ENCODE data around the gene KIAA0513.

Gene KIAA0513

DNA sequence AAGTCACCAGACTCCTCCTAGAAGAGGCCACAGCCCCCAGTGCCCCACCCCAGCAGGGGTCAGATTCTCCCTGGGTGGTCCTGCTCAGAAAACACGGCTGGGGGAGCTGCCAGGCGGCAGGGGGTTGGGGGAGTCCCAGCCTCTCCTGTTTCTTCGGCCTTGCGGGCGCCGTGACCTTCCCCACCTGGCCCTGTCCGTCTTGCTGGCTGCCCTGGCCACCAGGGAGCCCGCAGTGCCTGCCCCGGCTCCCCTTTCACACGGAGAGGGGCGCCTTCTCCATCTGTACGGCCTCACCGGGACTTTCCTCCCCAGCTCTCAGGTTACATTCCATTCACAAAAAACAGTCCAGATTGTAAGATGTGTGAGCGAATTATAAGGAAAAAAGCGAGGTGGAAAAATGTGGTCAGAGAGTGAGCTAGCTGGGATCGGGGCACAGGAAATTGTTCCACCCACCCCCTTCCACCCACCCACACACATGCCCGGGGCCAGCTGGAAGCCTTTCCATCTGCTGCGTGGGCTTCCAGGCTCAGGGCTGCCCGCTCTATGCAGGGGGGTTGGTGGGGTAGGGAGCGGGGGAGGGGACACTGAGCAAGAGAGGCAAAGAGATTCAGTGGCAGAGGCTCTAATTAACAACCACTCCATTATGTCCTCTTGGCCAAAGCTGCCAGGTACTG lies 99.2 kb downstream of the KIAA0513 start:
- no peak overlapping the region for H3K4me3 ChIP-seq (replicated peaks; ENCODE audit: low read depth, low read length)
- H3K36me3 ChIP-seq (ENCODE audit: control insufficient read depth, insufficient read depth, low read length) = no peaks in the 10 kb centered on the region
- no peak for DNase-seq (ENCODE audit: extremely low read depth, insufficient read length)
- H3K27me3 ChIP-seq (replicated peaks; ENCODE audit: control insufficient read depth, insufficient read depth, low read length) = no peaks in the 10 kb centered on the region
- TF ChIP-seq, protein P1, sequence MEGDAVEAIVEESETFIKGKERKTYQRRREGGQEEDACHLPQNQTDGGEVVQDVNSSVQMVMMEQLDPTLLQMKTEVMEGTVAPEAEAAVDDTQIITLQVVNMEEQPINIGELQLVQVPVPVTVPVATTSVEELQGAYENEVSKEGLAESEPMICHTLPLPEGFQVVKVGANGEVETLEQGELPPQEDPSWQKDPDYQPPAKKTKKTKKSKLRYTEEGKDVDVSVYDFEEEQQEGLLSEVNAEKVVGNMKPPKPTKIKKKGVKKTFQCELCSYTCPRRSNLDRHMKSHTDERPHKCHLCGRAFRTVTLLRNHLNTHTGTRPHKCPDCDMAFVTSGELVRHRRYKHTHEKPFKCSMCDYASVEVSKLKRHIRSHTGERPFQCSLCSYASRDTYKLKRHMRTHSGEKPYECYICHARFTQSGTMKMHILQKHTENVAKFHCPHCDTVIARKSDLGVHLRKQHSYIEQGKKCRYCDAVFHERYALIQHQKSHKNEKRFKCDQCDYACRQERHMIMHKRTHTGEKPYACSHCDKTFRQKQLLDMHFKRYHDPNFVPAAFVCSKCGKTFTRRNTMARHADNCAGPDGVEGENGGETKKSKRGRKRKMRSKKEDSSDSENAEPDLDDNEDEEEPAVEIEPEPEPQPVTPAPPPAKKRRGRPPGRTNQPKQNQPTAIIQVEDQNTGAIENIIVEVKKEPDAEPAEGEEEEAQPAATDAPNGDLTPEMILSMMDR (IDR thresholded peaks at IDR 0.05; ENCODE audit: insufficient read depth, low read length, poor library complexity, severe bottlenecking) = no peak

DNA sequence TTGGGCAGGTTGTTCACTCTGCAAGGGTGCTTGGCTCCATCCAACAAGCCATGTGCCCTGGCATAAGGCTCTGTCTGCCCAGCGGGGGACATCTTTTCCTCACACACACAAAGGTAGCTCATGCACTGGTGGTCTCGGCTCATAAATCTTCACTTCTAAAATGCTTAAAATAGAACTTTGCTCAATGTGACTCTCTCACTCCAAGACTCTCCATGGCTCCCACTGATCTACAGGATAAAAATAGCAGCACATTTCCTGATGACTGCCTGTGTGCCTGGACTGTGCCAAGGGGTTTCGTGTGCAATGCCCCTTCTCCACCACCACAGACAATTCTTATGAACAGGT lies 99.8 kb downstream of the KIAA0513 start:
- TF ChIP-seq, protein P1 (IDR thresholded peaks at IDR 0.05; ENCODE audit: insufficient read depth, low read length, poor library complexity, severe bottlenecking) = no peak
- Histone ChIP-seq H3K4me3 (replicated peaks; ENCODE audit: low read depth, low read length) (no peak overlapping the region), H3K27me3 (replicated peaks; ENCODE audit: control insufficient read depth, insufficient read depth, low read length) (no peaks in the 10 kb centered on the region), H3K36me3 (ENCODE audit: control insufficient read depth, insufficient read depth, low read length) (no peaks in the 10 kb centered on the region)
- DNase-seq (ENCODE audit: extremely low read depth, insufficient read length) = no peak

DNA sequence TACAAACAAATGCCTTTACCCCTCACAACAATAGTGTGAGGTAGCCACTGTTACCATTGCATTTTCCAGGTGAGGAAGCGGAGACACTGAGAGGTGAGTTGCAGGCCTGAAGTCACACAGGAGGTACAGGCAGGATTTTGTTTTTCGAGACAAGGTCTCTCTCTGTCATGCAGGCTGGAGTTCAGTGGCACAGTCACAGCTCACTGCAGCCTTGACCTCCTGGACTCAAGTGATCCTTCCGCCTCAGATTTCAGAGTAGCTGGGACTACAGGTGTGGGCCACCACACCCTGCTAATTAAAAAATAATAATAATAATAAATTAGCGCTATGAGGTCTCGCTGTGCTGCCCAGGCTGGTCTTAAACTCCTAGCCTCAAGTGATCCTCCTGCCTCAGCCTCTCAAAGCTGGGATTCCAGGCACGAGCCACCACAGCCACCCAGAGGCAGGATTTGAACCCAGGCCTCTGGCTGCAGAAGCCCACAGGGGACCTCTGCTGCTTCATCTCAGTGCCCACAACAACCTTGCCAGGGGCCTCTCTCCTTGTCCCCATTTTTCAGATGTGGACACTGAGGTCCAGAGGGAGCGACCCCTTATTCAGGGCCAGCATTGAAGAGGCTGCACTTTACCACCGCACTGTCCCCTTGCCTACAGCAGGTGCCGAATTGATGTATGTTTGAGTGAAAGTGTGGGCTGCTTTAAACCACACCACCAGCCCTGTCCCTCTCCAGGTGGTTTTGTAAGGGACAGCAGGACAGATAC lies 100.7 kb downstream of the KIAA0513 start:
- Histone ChIP-seq H3K27me3 (replicated peaks; ENCODE audit: control insufficient read depth, insufficient read depth, low read length) (no peaks in the 10 kb centered on the region), H3K36me3 (ENCODE audit: control insufficient read depth, insufficient read depth, low read length) (no peaks in the 10 kb centered on the region), H3K4me3 (replicated peaks; ENCODE audit: low read depth, low read length) (no peak overlapping the region)
- TF ChIP-seq, protein P1 (IDR thresholded peaks at IDR 0.05; ENCODE audit: insufficient read depth, low read length, poor library complexity, severe bottlenecking) = no peak
- DNase-seq (ENCODE audit: extremely low read depth, insufficient read length) = no peak

DNA sequence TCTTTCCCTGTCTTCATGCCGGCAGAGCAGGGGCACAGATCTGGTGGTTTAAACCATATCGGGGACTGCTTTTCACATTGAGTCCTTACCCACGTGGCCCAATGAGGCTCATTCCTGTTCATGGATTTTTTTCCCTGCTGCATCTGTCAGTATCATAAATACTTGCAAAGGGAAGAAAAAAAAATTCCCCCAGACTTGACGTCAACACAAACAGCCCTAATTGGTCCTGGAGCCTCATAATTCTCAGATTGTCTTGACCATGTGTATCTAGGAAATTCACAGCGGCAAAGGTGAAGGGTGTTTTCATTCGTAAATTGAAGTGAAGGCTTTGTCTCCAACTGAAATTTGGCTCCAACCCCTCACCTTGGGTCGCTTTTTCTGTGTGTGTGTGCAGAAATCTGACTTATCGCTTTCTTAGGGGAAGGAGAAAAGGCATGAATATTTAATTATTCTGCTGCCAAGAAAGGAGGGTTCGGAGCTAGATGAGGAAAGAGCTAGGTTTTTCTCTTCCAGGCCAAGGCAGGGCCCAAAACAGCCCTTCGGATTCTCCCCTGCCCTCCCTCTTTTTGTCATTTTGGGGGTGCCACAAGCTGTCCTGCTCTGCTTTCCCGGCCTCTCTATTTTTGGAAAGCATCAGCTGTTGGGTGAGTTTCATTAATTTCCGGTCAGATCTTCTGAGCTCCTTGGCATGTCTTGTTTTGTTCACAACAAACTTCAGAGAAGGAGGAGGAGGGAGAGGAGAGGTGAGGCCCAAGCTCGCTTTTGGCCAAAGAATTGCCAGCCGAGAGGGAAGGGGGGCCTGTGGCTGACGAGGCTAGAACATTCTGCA lies 102.5 kb downstream of the KIAA0513 start:
- TF ChIP-seq, protein P1 (IDR thresholded peaks at IDR 0.05; ENCODE audit: insufficient read depth, low read length, poor library complexity, severe bottlenecking) = no peak
- Histone ChIP-seq H3K36me3 (ENCODE audit: control insufficient read depth, insufficient read depth, low read length) (no peaks in the 10 kb centered on the region), H3K27me3 (replicated peaks; ENCODE audit: control insufficient read depth, insufficient read depth, low read length) (no peaks in the 10 kb centered on the region), H3K4me3 (replicated peaks; ENCODE audit: low read depth, low read length) (no peak overlapping the region)
- no peak for DNase-seq (ENCODE audit: extremely low read depth, insufficient read length)

DNA sequence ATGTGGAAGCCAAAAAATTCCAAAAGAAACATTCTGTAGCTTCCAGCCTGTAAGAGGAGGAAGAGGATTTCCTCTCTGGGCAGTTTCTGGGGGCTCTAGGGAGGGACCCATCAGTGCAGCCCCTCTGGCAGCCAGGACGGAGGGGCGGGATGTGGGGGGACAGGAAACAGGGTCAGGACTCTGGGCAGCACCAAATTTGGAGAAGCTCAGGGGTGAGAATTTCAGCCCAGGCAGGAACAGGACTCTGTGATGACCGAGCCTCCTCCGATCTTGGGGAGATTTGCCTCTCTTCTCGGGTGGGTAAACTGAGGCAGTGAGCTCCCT lies 103.1 kb downstream of the KIAA0513 start:
- H3K27me3 ChIP-seq (replicated peaks; ENCODE audit: control insufficient read depth, insufficient read depth, low read length) = no peaks in the 10 kb centered on the region
- no peaks in the 10 kb centered on the region for H3K36me3 ChIP-seq (ENCODE audit: control insufficient read depth, insufficient read depth, low read length)
- DNase-seq (ENCODE audit: extremely low read depth, insufficient read length) = no peak
- no peak overlapping the region for H3K4me3 ChIP-seq (replicated peaks; ENCODE audit: low read depth, low read length)
- TF ChIP-seq, protein P1 (IDR thresholded peaks at IDR 0.05; ENCODE audit: insufficient read depth, low read length, poor library complexity, severe bottlenecking) = no peak
